SK-N-SH (cell line): ENCODE data around the gene IL10RB. TPM values are rescaled to one million over a fixed set of nuclear protein-coding genes. Genes with fewer than 3 reads are reported as not detected.

Experiments
- CTCF ChIA-PET: fragments of 300-600, 350-600 bp; formaldehyde crosslinking; extraction: SDS; loops from one replicate; lab custom pipeline; 2021; lab: Yijun Ruan, JAX
- POLR2A ChIA-PET: fragments of 350-600 bp; sonication (Branson Sonifier 250); formaldehyde crosslinking; extraction: SDS; loops from one replicate; lab custom pipeline; 2020; ENCODE audit warnings: antibody characterized with exemption, inconsistent platforms; lab: Yijun Ruan, JAX
- DNase-seq: peaks from one replicate; pipeline ENCODE4 v3.0.0; 2012
- H2AFZ ChIP-seq: fragments of 200-600 bp; sonication (generic); 2 replicates; pipeline ENCODE4 v1.8.1; 2016; ENCODE audit warnings: antibody characterized with exemption, mild to moderate bottlenecking, low read depth
- H3F3A ChIP-seq: fragments of 200-600 bp; sonication (generic); replicated peaks from 2 replicates; pipeline ENCODE3; 2016; ENCODE audit warnings: antibody characterized with exemption, mild to moderate bottlenecking; ENCODE audit not compliant: insufficient read depth
- H3K27ac ChIP-seq, 2 experiments: fragments of 200-500 bp in 1 of 2; fragments of 200-600 bp in 1 of 2; sonication (Bioruptor generic) in 1 of 2; sonication (generic), shearing (Covaris generic) in 1 of 2; 2 replicates each; pipeline versions ENCODE4 v1.5.1 to v1.6.1; 2014 to 2016; ENCODE audit warnings: low read depth in 2 of 2, inconsistent platforms in 1 of 2, low read length in 1 of 2, mild to moderate bottlenecking in 1 of 2, mixed read lengths in 1 of 2
- H3K27me3 ChIP-seq: fragments of 200-600 bp; sonication (generic), shearing (Covaris generic); 2 replicates; pipeline ENCODE4 v1.6.1; 2016; ENCODE audit warnings: mixed run types; ENCODE audit not compliant: insufficient read depth
- H3K36me3 ChIP-seq, 2 experiments: fragments of 200-500 bp in 1 of 2; fragments of 200-600 bp in 1 of 2; sonication (Bioruptor generic) in 1 of 2; sonication (generic) in 1 of 2; replicated peaks in 1 of 2; 2 replicates each; pipeline versions ENCODE3 to v1.5.1; 2014 to 2016; ENCODE audit warnings: low read length in 1 of 2, mild to moderate bottlenecking in 1 of 2; ENCODE audit not compliant: insufficient read depth in 2 of 2, control insufficient read depth in 1 of 2
- H3K4me1 ChIP-seq, 2 experiments: fragments of 200-500 bp in 1 of 2; fragments of 200-600 bp in 1 of 2; sonication (Bioruptor generic) in 1 of 2; sonication (generic), shearing (Covaris generic) in 1 of 2; 2 replicates each; pipeline versions ENCODE4 v1.5.1 to v1.6.1; 2014 to 2016; ENCODE audit warnings: low read depth in 1 of 2, low read length in 1 of 2, mixed run types in 1 of 2; ENCODE audit not compliant: insufficient read depth in 2 of 2, control insufficient read depth in 1 of 2
- H3K4me2 ChIP-seq: fragments of 200-600 bp; sonication (generic), shearing (Covaris generic); 2 replicates; pipeline ENCODE4 v1.6.1; 2017; ENCODE audit warnings: mixed run types
- H3K4me3 ChIP-seq, 2 experiments: fragments of 200-500 bp in 1 of 2; fragments of 200-600 bp in 1 of 2; sonication (Bioruptor generic) in 1 of 2; sonication (generic), shearing (Covaris generic) in 1 of 2; 2 replicates each; pipeline versions ENCODE4 v1.5.1 to v1.8.1; 2014 to 2016; ENCODE audit warnings: low read depth in 2 of 2, inconsistent platforms in 1 of 2, low read length in 1 of 2, mild to moderate bottlenecking in 1 of 2, mixed read lengths in 1 of 2, moderate library complexity in 1 of 2
- H3K79me2 ChIP-seq: fragments of 200-600 bp; sonication (generic); 2 replicates; pipeline ENCODE4 v1.8.1; 2017; ENCODE audit warnings: mild to moderate bottlenecking; ENCODE audit not compliant: insufficient read depth
- H3K9ac ChIP-seq: fragments of 200-600 bp; sonication (generic); 2 replicates; pipeline ENCODE4 v1.6.1; 2017; ENCODE audit warnings: mixed run types
- H3K9me2 ChIP-seq: fragments of 200-600 bp; sonication (generic); 2 replicates; pipeline ENCODE4 v1.6.1; 2017; ENCODE audit warnings: mixed run types
- H3K9me3 ChIP-seq: fragments of 200-600 bp; sonication (generic); 2 replicates; pipeline ENCODE4 v1.6.1; 2017; ENCODE audit warnings: mixed run types, mild to moderate bottlenecking, moderate library complexity
- H4K20me1 ChIP-seq: fragments of 200-600 bp; sonication (generic); 2 replicates; pipeline ENCODE4 v1.6.1; 2017; ENCODE audit warnings: mild to moderate bottlenecking, mixed run types; ENCODE audit not compliant: insufficient read depth
- CHD2 ChIP-seq: fragments of 150-350 bp; IDR thresholded peaks from 2 replicates; pipeline ENCODE4 v1.6.1; 2018; ENCODE audit warnings: low read length; ENCODE audit not compliant: partially characterized antibody
- ELF1 ChIP-seq: IDR thresholded peaks from 2 replicates; pipeline ENCODE4 v1.4.0; 2012
- EP300 ChIP-seq, 2 experiments: IDR thresholded peaks; 2 replicates each; pipeline versions ENCODE4 v1.4.0 to v1.6.1; 2012; ENCODE audit warnings: borderline replicate concordance in 1 of 2, low read depth in 1 of 2, low read length in 1 of 2
- FOSL2 ChIP-seq: IDR thresholded peaks from 2 replicates; pipeline ENCODE4 v1.4.0; 2012; ENCODE audit warnings: low read depth, mild to moderate bottlenecking, moderate library complexity, borderline replicate concordance
- FOXJ3 ChIP-seq: sonication (generic); formaldehyde crosslinking; IDR thresholded peaks from 2 replicates; pipeline ENCODE4 v1.5.1; 2020; ENCODE audit warnings: mild to moderate bottlenecking, missing genetic modification reagents
- FOXM1 ChIP-seq: IDR thresholded peaks from 2 replicates; pipeline ENCODE4 v1.4.0; 2012; ENCODE audit warnings: low read depth, mild to moderate bottlenecking
- GATA2 ChIP-seq: sonication (generic); formaldehyde crosslinking; IDR thresholded peaks from 2 replicates; pipeline ENCODE4 v1.5.0; 2020; ENCODE audit warnings: mild to moderate bottlenecking, missing genetic modification reagents
- JUND ChIP-seq: IDR thresholded peaks from 2 replicates; pipeline ENCODE4 v1.4.0; 2012
- MXI1 ChIP-seq: IDR thresholded peaks from 2 replicates; pipeline ENCODE4 v1.6.1; 2012; ENCODE audit warnings: mild to moderate bottlenecking, low read depth, low read length, improper control_type of control experiment
- NFIC ChIP-seq: IDR thresholded peaks from 2 replicates; pipeline ENCODE4 v1.4.0; 2012; ENCODE audit warnings: borderline replicate concordance
- NRF1 ChIP-seq: IDR thresholded peaks from 2 replicates; pipeline ENCODE4 v1.6.1; 2012; ENCODE audit warnings: low read depth, mild to moderate bottlenecking, low read length
- PBX3 ChIP-seq: IDR thresholded peaks from 2 replicates; pipeline ENCODE4; 2012
- RCOR1 ChIP-seq: fragments of 150-350 bp; IDR thresholded peaks from 2 replicates; pipeline ENCODE4 v1.6.1; 2017; ENCODE audit warnings: antibody characterized with exemption, low read length
- RFX5 ChIP-seq: IDR thresholded peaks from 2 replicates; pipeline ENCODE4 v1.6.1; 2012; ENCODE audit warnings: mild to moderate bottlenecking, improper control_type of control experiment, low read length
- SIN3A ChIP-seq: IDR thresholded peaks from 2 replicates; pipeline ENCODE4 v1.6.1; 2012; ENCODE audit warnings: low read depth, mild to moderate bottlenecking, low read length, moderate library complexity, borderline replicate concordance
- TEAD4 ChIP-seq: IDR thresholded peaks from 2 replicates; pipeline ENCODE4 v1.4.0; 2012; ENCODE audit warnings: mild to moderate bottlenecking, borderline replicate concordance; ENCODE audit not compliant: insufficient read depth
- USF2 ChIP-seq: fragments of 150-350 bp; IDR thresholded peaks from 2 replicates; pipeline ENCODE4 v1.6.1; 2017; ENCODE audit warnings: antibody characterized with exemption, low read length, low read depth, borderline replicate concordance
- YY1 ChIP-seq: IDR thresholded peaks from 2 replicates; pipeline ENCODE4 v1.4.0; 2012; ENCODE audit warnings: low read depth, mild to moderate bottlenecking
- WGBS: methylation state at CpG from one replicate; pipeline ENCODE4 v1.1.6; 2017; ENCODE audit warnings: low lambda C conversion rate; 5-methylcytosine and 5-hydroxymethylcytosine counted together
- polyA plus RNA-seq, 3 experiments: library from polyadenylated mRNA; depleted of rRNA; stranded (reverse); fragments of >200 nt; gene quantifications; 2 replicates each; pipeline ENCODE4 v1.2.3, GENCODE V29; 2012

IL10RB gene
- polyA plus RNA-seq, 1 of the 3 experiments (the other 2 are of a cell fraction) = 20.1 TPM

GRCh38 chr21:33261635-33262034 is 4.5 kb upstream of the IL10RB start:
- DNase-seq = no peak
- POLR2A ChIA-PET = no interaction called here
- no peaks in the 10 kb centered on the region for H3K9me2 ChIP-seq
- TF ChIP-seq RFX5 (no peak), FOXJ3 (CRISPR knock-in tag) (no peak), NRF1 (no peak), FOSL2 (no peak), YY1 (no peak)
- no peak overlapping the region for H3K4me2 ChIP-seq
- no peak overlapping the region for H3K9ac ChIP-seq
- no peaks in the 10 kb centered on the region for H3K27me3 ChIP-seq
- CTCF ChIA-PET = no interaction called here
- peaks cover 7 to 8% of the 10 kb centered on the region in 2 experiments for H3K36me3 ChIP-seq
- no peaks in the 10 kb centered on the region for H3K9me3 ChIP-seq
- 80% methylated on average over 3 of the region's 3 CpGs for WGBS
- H4K20me1 ChIP-seq = no peaks in the 10 kb centered on the region
- no peak overlapping the region for H3K4me3 ChIP-seq
- H3K27ac ChIP-seq = 0 out of 4 replicates have a peak overlapping the region, but pooled peaks of 1 of the 2 experiments have one; percentile 31
- no peaks in the 10 kb centered on the region for H3K79me2 ChIP-seq
- H3F3A ChIP-seq = no peaks in the 10 kb centered on the region
- peaks cover 0 to 6% of the 10 kb centered on the region in 2 experiments; a peak in 1 of 4 replicates for H3K4me1 ChIP-seq
- no peak overlapping the region for H2AFZ ChIP-seq

- ChIA-PET CTCF (no interaction called here), POLR2A (no interaction called here)
- Histone ChIP-seq H3K4me1 (peaks cover 0 to 10% of the 10 kb centered on the region in 2 experiments; a peak in 1 of 4 replicates), H3F3A (no peaks in the 10 kb centered on the region), H3K9ac (no peak overlapping the region), H4K20me1 (no peaks in the 10 kb centered on the region), H3K27me3 (no peaks in the 10 kb centered on the region), H3K79me2 (no peaks in the 10 kb centered on the region), H3K4me3 (no peak overlapping the region), H2AFZ (no peak overlapping the region), H3K4me2 (no peak overlapping the region), H3K36me3 (peaks cover under 1 to 6% of the 10 kb centered on the region in 2 experiments), H3K9me2 (no peaks in the 10 kb centered on the region), H3K27ac (no peak overlapping the region), H3K9me3 (no peaks in the 10 kb centered on the region)
- 94% methylated on average over 11 of the region's 11 CpGs for WGBS
- TF ChIP-seq TEAD4 (no peak), RFX5 (no peak), MXI1 (no peak), NRF1 (no peak), CHD2 (no peak), FOSL2 (no peak), NFIC (no peak), EP300 (IDR thresholded peaks at IDR 0.05; ENCODE audit: borderline replicate concordance in 1 of 2, low read depth in 1 of 2, low read length in 1 of 2) (no peak)
- no peak for DNase-seq
Measured at GRCh38 chr21:33262921-33263320, 3.2 kb upstream of the IL10RB start.

GRCh38 chr21:33264561-33264960 is 1.6 kb upstream of the IL10RB start:
- TF ChIP-seq PBX3 (no peak), FOXM1 (no peak), USF2 (no peak), ELF1 (no peak), RFX5 (no peak), NRF1 (no peak), RCOR1 (no peak), FOSL2 (no peak), EP300 (IDR thresholded peaks at IDR 0.05; ENCODE audit: borderline replicate concordance in 1 of 2, low read depth in 1 of 2, low read length in 1 of 2) (no peak), NFIC (no peak), SIN3A (no peak), JUND (no peak), GATA2 (no peak)
- Histone ChIP-seq H3K9me3 (no peaks in the 10 kb centered on the region), H3K9me2 (no peaks in the 10 kb centered on the region), H3K4me3 (no peak overlapping the region), H3K9ac (no peak overlapping the region), H3K79me2 (no peaks in the 10 kb centered on the region), H3K27me3 (no peaks in the 10 kb centered on the region), H2AFZ (no peak overlapping the region), H3F3A (no peaks in the 10 kb centered on the region), H3K4me1 (peaks cover 0 to 17% of the 10 kb centered on the region in 2 experiments; a peak in 1 of 4 replicates), H3K36me3 (peaks cover 0 to 6% of the 10 kb centered on the region in 2 experiments), H3K4me2 (no peak overlapping the region), H4K20me1 (no peaks in the 10 kb centered on the region), H3K27ac (no peak overlapping the region)
- ChIA-PET CTCF (interaction anchor here (1.6 kb wide), 1 partner anchor 65 kb away, joined by 7 read pairs; no protein-coding TSS in a partner anchor), POLR2A (no interaction called here)
- DNase-seq = no peak
- 88% methylated on average over 11 of the region's 11 CpGs for WGBS
